Transverse colon (tissue), 4 donors: ENCODE data around the gene COLEC12. TPM values are rescaled to one million over a fixed set of nuclear protein-coding genes. Genes with fewer than 3 reads are reported as not detected.

ENCODE experiments used
- DNase-seq: peaks from one replicate; pipeline ENCODE4 v3.0.0-alpha.2; 2019
- H3K27ac ChIP-seq, 4 donors: fragments of 200-600 bp; sonication (generic); 2 replicates each; pipeline ENCODE4 v1.5.1; 2016 to 2018; ENCODE audit warnings: inconsistent platforms in 4 of 4
- H3K27me3 ChIP-seq: fragments of 200-600 bp; sonication (generic); 2 replicates; pipeline ENCODE4 v1.5.1; 2017; ENCODE audit warnings: inconsistent platforms
- H3K36me3 ChIP-seq, 4 donors: fragments of 200-600 bp; sonication (generic); 2 replicates each; pipeline ENCODE4 v1.5.1; 2017 to 2019; ENCODE audit warnings: inconsistent platforms in 4 of 4
- H3K4me1 ChIP-seq, 4 donors: fragments of 200-600 bp; sonication (generic); 2 replicates each; pipeline ENCODE4 v1.5.1; 2017 to 2020; ENCODE audit warnings: inconsistent platforms in 4 of 4
- H3K4me3 ChIP-seq, 4 donors: fragments of 200-600 bp; sonication (generic); 1 replicate in 1 of 4; 2 replicates in 3 of 4; pipeline versions ENCODE4 v1.5.1 to v1.6.1; 2017 to 2019; ENCODE audit warnings: inconsistent platforms in 4 of 4
- H3K9me3 ChIP-seq, 2 donors: fragments of 200-600 bp; sonication (generic); 2 replicates each; pipeline ENCODE4 v1.5.1; 2017 to 2019; ENCODE audit warnings: inconsistent platforms in 2 of 2
- CTCF ChIP-seq, 5 experiments: fragments of 200-600 bp in 3 of 5; fragments of 450-650 bp in 2 of 5; sonication (generic) in 3 of 5; IDR thresholded peaks; 1 replicate in 2 of 5; 2 replicates in 3 of 5; pipeline ENCODE4 v1.5.1; 2016 to 2017; ENCODE audit warnings: antibody characterized with exemption in 5 of 5, inconsistent platforms in 3 of 5, mild to moderate bottlenecking in 2 of 5, moderate library complexity in 1 of 5
- EP300 ChIP-seq: sonication (generic); formaldehyde crosslinking; IDR thresholded peaks from one replicate; pipeline ENCODE4 v1.6.1; 2017; ENCODE audit warnings: antibody characterized with exemption, low read depth
- POLR2A ChIP-seq: fragments of 450-650 bp; IDR thresholded peaks from one replicate; pipeline ENCODE4 v1.6.1; 2016; ENCODE audit warnings: antibody characterized with exemption, mild to moderate bottlenecking, moderate library complexity
- POLR2AphosphoS5 ChIP-seq, 3 donors: sonication (generic); formaldehyde crosslinking; IDR thresholded peaks; one replicate each; pipeline ENCODE4 v1.6.1; 2016; ENCODE audit warnings: antibody characterized with exemption in 3 of 3
- WGBS, 2 donors: methylation state at CpG; one replicate each; pipeline ENCODE4 v1.1.5; 2018; ENCODE audit warnings: low coverage in 1 of 2; 5-methylcytosine and 5-hydroxymethylcytosine counted together
- in situ Hi-C, 4 donors: fragments of 200-750 bp; cut with MboI; loops; one replicate each; pipeline versions ENCODE4 v1.15.0 to v1.15.1; 2017; ENCODE audit warnings: low sequenced_read_pairs in 3 of 4, low pct_ligation_motif_present in 1 of 4, low pct_unique_long_range_greater_than_20kb in 1 of 4
- intact Hi-C: fragments of 100-400 bp; cut with DNase I; formaldehyde crosslinking; loops from one replicate; pipeline ENCODE4 v1.15.1; 2023; ENCODE audit warnings: low total_unique reads
- total RNA-seq, 4 donors: library from RNA; depleted of rRNA; stranded (reverse); fragments of >200 nt; gene quantifications; one replicate each; pipeline ENCODE4 v1.1.0, GENCODE V29; 2016

Gene COLEC12
- total RNA-seq, 4 donors from 2014 or later = 1.4 to 7.8 (median 2.8) TPM

GRCh38 chr18:512957-513356, 12.5 kb upstream of the COLEC12 start:
- no peaks in the 10 kb centered on the region for H3K27me3 ChIP-seq
- no peak for DNase-seq
- H3K4me1 ChIP-seq = no peaks in the 10 kb centered on the region
- WGBS, 2 donors = 91 to 97% methylated on average over 5 of the region's 9 CpGs
- no peak for TF ChIP-seq POLR2AphosphoS5 (IDR thresholded peaks at IDR 0.05)
- TF ChIP-seq EP300 = no peak
- no peak for TF ChIP-seq CTCF (IDR thresholded peaks at IDR 0.05)
- TF ChIP-seq POLR2A = no peak
- H3K36me3 ChIP-seq = no peaks in the 10 kb centered on the region
- intact Hi-C loops (no loop called here), in situ Hi-C loops (no loop called here)
- H3K4me3 ChIP-seq = no peak overlapping the region
- H3K9me3 ChIP-seq = no peaks in the 10 kb centered on the region
- H3K27ac ChIP-seq = no peak overlapping the region

GRCh38 chr18:508835-509234, 8.3 kb upstream of the COLEC12 start:
- in situ Hi-C loops = no loop called here
- Histone ChIP-seq H3K9me3 (no peaks in the 10 kb centered on the region), H3K4me1 (no peaks in the 10 kb centered on the region), H3K4me3 (no peak overlapping the region), H3K27ac (no peak overlapping the region), H3K27me3 (no peaks in the 10 kb centered on the region), H3K36me3 (no peaks in the 10 kb centered on the region)
- WGBS, 2 donors = 57 to 69% methylated on average over 3 of the region's 3 CpGs
- TF ChIP-seq POLR2AphosphoS5 (IDR thresholded peaks at IDR 0.05) = no peak
- TF ChIP-seq EP300 = no peak
- no peak for TF ChIP-seq CTCF (IDR thresholded peaks at IDR 0.05)
- TF ChIP-seq POLR2A = no peak
- no peak for DNase-seq
- intact Hi-C loops = no loop called here

GRCh38 chr18:507636-508035, 7.1 kb upstream of the COLEC12 start:
- Histone ChIP-seq H3K4me3 (no peak overlapping the region), H3K27me3 (no peaks in the 10 kb centered on the region), H3K9me3 (no peaks in the 10 kb centered on the region), H3K4me1 (no peaks in the 10 kb centered on the region), H3K27ac (no peak overlapping the region), H3K36me3 (no peaks in the 10 kb centered on the region)
- intact Hi-C loops = no loop called here
- TF ChIP-seq CTCF (IDR thresholded peaks at IDR 0.05) = no peak
- TF ChIP-seq POLR2A = no peak
- TF ChIP-seq POLR2AphosphoS5 (IDR thresholded peaks at IDR 0.05) = no peak
- TF ChIP-seq EP300 = no peak
- WGBS, 2 donors = 71 to 100% methylated on average over 2 to 3 of the region's 3 CpGs
- DNase-seq = no peak
- in situ Hi-C loops = no loop called here

- Histone ChIP-seq H3K27ac (no peak overlapping the region), H3K9me3 (no peaks in the 10 kb centered on the region), H3K36me3 (no peaks in the 10 kb centered on the region), H3K4me3 (no peak overlapping the region), H3K27me3 (no peaks in the 10 kb centered on the region), H3K4me1 (no peaks in the 10 kb centered on the region)
- TF ChIP-seq POLR2A = no peak
- no peak for TF ChIP-seq POLR2AphosphoS5 (IDR thresholded peaks at IDR 0.05)
- TF ChIP-seq EP300 = no peak
- TF ChIP-seq CTCF (IDR thresholded peaks at IDR 0.05) = no peak
- in situ Hi-C loops (no loop called here), intact Hi-C loops (no loop called here)
- no peak for DNase-seq
- 60 to 80% methylated on average over 1 to 4 of the region's 4 CpGs for WGBS, 2 donors
Observed at GRCh38 chr18:506801-507200, 6.3 kb upstream of the COLEC12 start.
